ENCODE data around the gene TLK1. TPM values are rescaled to one million over a fixed set of nuclear protein-coding genes. Genes with fewer than 3 reads are reported as not detected.

TLK1 gene
- total and polyA plus RNA-seq, 12 donors = 5.8 to 41.8 (median 31.1) TPM

DNA sequence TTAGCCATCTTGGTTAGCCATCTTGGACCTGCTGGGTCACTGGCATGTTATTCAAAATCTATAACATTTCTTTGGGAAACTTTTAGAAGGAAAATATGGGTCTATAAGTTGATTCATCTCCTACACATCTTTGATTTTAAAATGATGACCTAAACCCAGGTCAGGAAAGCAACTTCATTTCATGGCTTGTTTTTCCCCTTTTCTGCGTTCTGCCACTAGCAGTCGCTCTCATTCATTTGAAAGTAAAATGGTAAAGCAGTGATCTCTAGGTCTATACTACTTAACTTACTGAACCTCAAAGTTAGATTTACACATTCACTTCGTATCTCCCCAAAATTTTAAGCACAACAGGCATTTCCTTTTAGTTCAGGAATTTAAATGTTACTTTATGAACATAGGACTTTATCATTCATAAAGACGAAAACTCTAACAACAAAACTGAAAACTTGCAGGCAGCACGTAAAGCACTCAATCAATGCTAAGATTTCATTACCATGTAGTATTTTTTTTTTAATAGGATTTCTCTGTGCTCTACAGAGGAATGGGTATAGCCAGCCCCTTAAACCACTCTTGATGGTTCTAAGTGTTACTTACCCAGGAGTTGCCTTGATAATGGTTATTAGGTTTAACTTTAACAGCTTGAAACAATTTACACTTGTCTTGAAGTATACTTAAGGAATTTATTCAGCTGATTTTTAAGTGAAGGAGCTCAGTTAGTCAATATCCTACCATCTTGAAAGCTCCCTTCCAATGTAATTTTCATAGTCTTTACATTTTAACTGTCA, 169.1 kb downstream of the TLK1 start:
- TF ChIP-seq, protein P1, sequence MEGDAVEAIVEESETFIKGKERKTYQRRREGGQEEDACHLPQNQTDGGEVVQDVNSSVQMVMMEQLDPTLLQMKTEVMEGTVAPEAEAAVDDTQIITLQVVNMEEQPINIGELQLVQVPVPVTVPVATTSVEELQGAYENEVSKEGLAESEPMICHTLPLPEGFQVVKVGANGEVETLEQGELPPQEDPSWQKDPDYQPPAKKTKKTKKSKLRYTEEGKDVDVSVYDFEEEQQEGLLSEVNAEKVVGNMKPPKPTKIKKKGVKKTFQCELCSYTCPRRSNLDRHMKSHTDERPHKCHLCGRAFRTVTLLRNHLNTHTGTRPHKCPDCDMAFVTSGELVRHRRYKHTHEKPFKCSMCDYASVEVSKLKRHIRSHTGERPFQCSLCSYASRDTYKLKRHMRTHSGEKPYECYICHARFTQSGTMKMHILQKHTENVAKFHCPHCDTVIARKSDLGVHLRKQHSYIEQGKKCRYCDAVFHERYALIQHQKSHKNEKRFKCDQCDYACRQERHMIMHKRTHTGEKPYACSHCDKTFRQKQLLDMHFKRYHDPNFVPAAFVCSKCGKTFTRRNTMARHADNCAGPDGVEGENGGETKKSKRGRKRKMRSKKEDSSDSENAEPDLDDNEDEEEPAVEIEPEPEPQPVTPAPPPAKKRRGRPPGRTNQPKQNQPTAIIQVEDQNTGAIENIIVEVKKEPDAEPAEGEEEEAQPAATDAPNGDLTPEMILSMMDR (IDR thresholded peaks at IDR 0.05) = no peak

DNA sequence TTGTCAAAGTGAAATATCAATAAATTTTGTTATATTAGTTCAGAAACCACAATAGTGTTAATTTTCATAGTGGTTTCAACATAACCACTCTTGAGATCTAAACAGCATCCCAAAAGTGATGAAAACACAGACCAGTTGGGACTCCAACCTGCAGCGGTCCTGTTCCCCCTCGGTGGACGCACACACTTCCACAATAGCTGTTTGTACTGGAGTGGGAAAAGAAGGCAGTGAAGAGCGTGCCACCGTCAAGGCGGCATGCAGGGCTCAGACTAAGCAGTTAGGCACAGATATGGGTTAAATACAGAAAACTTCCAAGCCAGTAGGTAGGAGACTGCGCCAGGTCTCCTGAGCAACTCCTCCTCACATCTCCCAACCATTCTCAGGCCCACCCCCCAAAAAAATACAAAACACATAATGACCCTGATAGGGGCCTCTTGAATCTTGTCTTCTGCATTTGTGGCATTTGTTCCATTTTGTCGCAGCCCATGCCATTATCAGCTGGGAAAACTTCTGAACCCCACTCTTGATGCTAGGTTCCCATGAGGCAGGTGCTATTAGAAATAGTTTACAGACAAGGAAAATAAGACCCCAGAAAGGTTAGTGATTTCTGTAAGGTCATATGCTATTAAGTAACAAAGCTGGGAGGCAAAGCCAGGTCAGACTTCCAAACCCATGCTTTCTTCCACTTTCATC, 174.0 kb downstream of the TLK1 start:
- no peaks in the 10 kb centered on the region for H3K4me1 ChIP-seq
- peaks cover 0 to 34% (median 3%) of the 10 kb centered on the region in 9 donors for H3K36me3 ChIP-seq
- H3K27ac ChIP-seq = no peak overlapping the region
- ATAC-seq (no peak), DNase-seq (no peak)
- no peaks in the 10 kb centered on the region for H3K9me3 ChIP-seq
- no peaks in the 10 kb centered on the region for H3K27me3 ChIP-seq
- WGBS, 2 donors = 97 to 98% methylated on average over 8 of the region's 8 CpGs
- TF ChIP-seq, protein P1 (IDR thresholded peaks at IDR 0.05) = no peak
- H3K4me3 ChIP-seq = no peak overlapping the region
- intact Hi-C loops (cut with DNase I) = no loop called here

More for the DNA sequence above, 169.1 kb downstream of the TLK1 start:
- Histone ChIP-seq H3K9me3 (no peaks in the 10 kb centered on the region), H3K36me3 (peaks cover 0 to 83% (median 16%) of the 10 kb centered on the region in 9 donors), H3K27ac (no peak overlapping the region), H3K4me3 (no peak overlapping the region), H3K27me3 (no peaks in the 10 kb centered on the region), H3K4me1 (no peaks in the 10 kb centered on the region)
- intact Hi-C loops (cut with DNase I) = no loop called here
- no peak for ATAC-seq
- WGBS, 2 donors = 93 to 95% methylated on average over 5 of the region's 5 CpGs
- no peak for DNase-seq

DNA sequence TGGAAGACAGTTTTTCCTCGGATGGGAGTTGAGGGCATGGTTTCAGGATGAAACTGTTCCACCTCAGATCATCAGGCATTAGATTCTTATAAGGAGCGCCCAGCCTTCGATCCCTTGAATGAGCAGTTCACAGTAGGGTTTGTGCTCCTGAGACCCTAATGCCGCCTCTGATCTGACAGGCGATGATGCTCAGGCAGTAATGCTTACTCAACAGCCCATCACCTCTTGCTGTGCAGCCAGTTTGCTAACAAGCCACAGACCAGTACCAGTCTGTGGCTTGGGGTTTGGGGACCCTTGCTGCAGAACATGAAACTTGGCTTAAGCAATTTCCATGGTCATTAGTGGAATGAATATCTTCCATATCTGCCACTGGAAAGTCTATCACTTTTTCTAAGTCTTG, 175.3 kb downstream of the TLK1 start:
- TF ChIP-seq, protein P1 (IDR thresholded peaks at IDR 0.05) = no peak
- Histone ChIP-seq H3K9me3 (no peaks in the 10 kb centered on the region), H3K4me3 (no peak overlapping the region), H3K4me1 (no peaks in the 10 kb centered on the region), H3K27ac (no peak overlapping the region), H3K36me3 (peaks cover 0 to 21% (median 0%) of the 10 kb centered on the region in 9 donors), H3K27me3 (no peaks in the 10 kb centered on the region)
- intact Hi-C loops (cut with DNase I) = no loop called here
- WGBS, 2 donors = 93 to 94% methylated on average over 5 of the region's 5 CpGs
- ATAC-seq (no peak), DNase-seq (no peak)

DNA sequence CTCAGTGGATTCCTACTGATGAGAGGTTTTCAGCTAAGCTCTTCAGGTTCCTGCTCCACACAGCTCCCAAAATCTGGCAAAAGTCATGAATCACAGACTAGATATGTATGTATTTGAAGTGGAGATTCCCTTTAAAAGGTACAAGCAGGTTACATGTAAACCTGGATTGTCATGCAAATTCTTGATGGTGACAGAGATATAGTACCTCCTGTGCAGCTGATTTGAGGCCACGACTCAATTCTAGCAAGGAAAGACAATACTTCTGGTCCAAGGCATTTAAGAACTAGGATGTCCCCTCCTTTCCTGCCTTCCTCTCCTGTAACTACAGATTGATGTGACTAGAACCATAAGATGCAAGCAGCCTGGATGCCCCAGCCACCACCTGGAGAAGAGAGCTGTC, 176.6 kb downstream of the TLK1 start:
- DNase-seq = no peak
- Histone ChIP-seq H3K27me3 (no peaks in the 10 kb centered on the region), H3K4me1 (no peaks in the 10 kb centered on the region), H3K9me3 (no peaks in the 10 kb centered on the region), H3K36me3 (peaks cover 0 to 10% (median 0%) of the 10 kb centered on the region in 9 donors), H3K27ac (no peak overlapping the region), H3K4me3 (no peak overlapping the region)
- 29 to 45% methylated on average over 1 of the region's 1 CpG for WGBS, 2 donors
- no peak for ATAC-seq
- TF ChIP-seq, protein P1 (IDR thresholded peaks at IDR 0.05) = no peak
- intact Hi-C loops (cut with DNase I) = no loop called here

Data from heart right ventricle (tissue), 16 donors.